ENCODE data around the gene ADAMTS5.

ADAMTS5 gene

GRCh38 chr21:26965040-26965906 is 1.6 kb downstream of the ADAMTS5 start:
- peaks cover 12% of the 10 kb centered on the region for H3K36me3 ChIP-seq (ENCODE audit: control insufficient read depth, insufficient read depth, low read length, severe bottlenecking)
- peak overlapping the region; percentile 97 for H3K9ac ChIP-seq (ENCODE audit: low read length)
- peaks cover 35% of the 10 kb centered on the region for H3K4me1 ChIP-seq (ENCODE audit: control insufficient read depth, insufficient read depth, low read length)
- no peaks in the 10 kb centered on the region for H3K27me3 ChIP-seq (replicated peaks; ENCODE audit: control insufficient read depth, insufficient read depth, low read length)
- no peak for DNase-seq (ENCODE audit: low read depth)
- peak overlapping the region; percentile 96 for H3K4me3 ChIP-seq (ENCODE audit: low read length)
- H3K9me3 ChIP-seq (ENCODE audit: control insufficient read depth, low read length) = no peaks in the 10 kb centered on the region

GRCh38 chr21:26964170-26964778 is 2.6 kb downstream of the ADAMTS5 start:
- H3K9ac ChIP-seq (ENCODE audit: low read length) = peak overlapping the region; percentile 97
- H3K4me3 ChIP-seq (ENCODE audit: low read length) = peak overlapping the region; percentile 96
- H3K9me3 ChIP-seq (ENCODE audit: control insufficient read depth, low read length) = no peaks in the 10 kb centered on the region
- no peak for DNase-seq (ENCODE audit: low read depth)
- peaks cover 45% of the 10 kb centered on the region for H3K4me1 ChIP-seq (ENCODE audit: control insufficient read depth, insufficient read depth, low read length)
- no peaks in the 10 kb centered on the region for H3K27me3 ChIP-seq (replicated peaks; ENCODE audit: control insufficient read depth, insufficient read depth, low read length)
- H3K36me3 ChIP-seq (ENCODE audit: control insufficient read depth, insufficient read depth, low read length, severe bottlenecking) = peaks cover 22% of the 10 kb centered on the region

GRCh38 chr21:26962621-26963181 is 4.2 kb downstream of the ADAMTS5 start:
- Histone ChIP-seq H3K36me3 (ENCODE audit: control insufficient read depth, insufficient read depth, low read length, severe bottlenecking) (peaks cover 37% of the 10 kb centered on the region), H3K9me3 (ENCODE audit: control insufficient read depth, low read length) (no peaks in the 10 kb centered on the region), H3K9ac (ENCODE audit: low read length) (peak overlapping the region; percentile 97), H3K4me3 (ENCODE audit: low read length) (peak overlapping the region; percentile 96), H3K4me1 (ENCODE audit: control insufficient read depth, insufficient read depth, low read length) (peaks cover 54% of the 10 kb centered on the region), H3K27me3 (replicated peaks; ENCODE audit: control insufficient read depth, insufficient read depth, low read length) (no peaks in the 10 kb centered on the region)
- DNase-seq (ENCODE audit: low read depth) = peak; percentile 74

- H3K9me3 ChIP-seq (ENCODE audit: control insufficient read depth, low read length) = no peaks in the 10 kb centered on the region
- H3K36me3 ChIP-seq (ENCODE audit: control insufficient read depth, insufficient read depth, low read length, severe bottlenecking) = peaks cover 47% of the 10 kb centered on the region
- H3K9ac ChIP-seq (ENCODE audit: low read length) = peak overlapping the region; percentile 97
- no peaks in the 10 kb centered on the region for H3K27me3 ChIP-seq (replicated peaks; ENCODE audit: control insufficient read depth, insufficient read depth, low read length)
- no peak for DNase-seq (ENCODE audit: low read depth)
- H3K4me1 ChIP-seq (ENCODE audit: control insufficient read depth, insufficient read depth, low read length) = peaks cover 63% of the 10 kb centered on the region
- H3K4me3 ChIP-seq (ENCODE audit: low read length) = peak overlapping the region; percentile 96
Measured at GRCh38 chr21:26961698-26962097, 5.2 kb downstream of the ADAMTS5 start.

GRCh38 chr21:26958788-26959187 is 8.1 kb downstream of the ADAMTS5 start:
- peaks cover 63% of the 10 kb centered on the region for H3K36me3 ChIP-seq (ENCODE audit: control insufficient read depth, insufficient read depth, low read length, severe bottlenecking)
- H3K9me3 ChIP-seq (ENCODE audit: control insufficient read depth, low read length) = no peaks in the 10 kb centered on the region
- H3K27me3 ChIP-seq (replicated peaks; ENCODE audit: control insufficient read depth, insufficient read depth, low read length) = no peaks in the 10 kb centered on the region
- DNase-seq (ENCODE audit: low read depth) = no peak
- H3K4me1 ChIP-seq (ENCODE audit: control insufficient read depth, insufficient read depth, low read length) = peaks cover 91% of the 10 kb centered on the region
- H3K9ac ChIP-seq (ENCODE audit: low read length) = peak overlapping the region; percentile 9
- H3K4me3 ChIP-seq (ENCODE audit: low read length) = peak overlapping the region; percentile 96

- Histone ChIP-seq H3K36me3 (ENCODE audit: control insufficient read depth, insufficient read depth, low read length, severe bottlenecking) (peaks cover 83% of the 10 kb centered on the region), H3K9ac (ENCODE audit: low read length) (no peak overlapping the region), H3K27me3 (replicated peaks; ENCODE audit: control insufficient read depth, insufficient read depth, low read length) (no peaks in the 10 kb centered on the region), H3K9me3 (ENCODE audit: control insufficient read depth, low read length) (no peaks in the 10 kb centered on the region), H3K4me3 (ENCODE audit: low read length) (peak overlapping the region; percentile 56), H3K4me1 (ENCODE audit: control insufficient read depth, insufficient read depth, low read length) (peaks cover 91% of the 10 kb centered on the region)
- no peak for DNase-seq (ENCODE audit: low read depth)
Measured at GRCh38 chr21:26956813-26957212, 10.1 kb downstream of the ADAMTS5 start.

- DNase-seq (ENCODE audit: low read depth) = no peak
- Histone ChIP-seq H3K9me3 (ENCODE audit: control insufficient read depth, low read length) (no peaks in the 10 kb centered on the region), H3K27me3 (replicated peaks; ENCODE audit: control insufficient read depth, insufficient read depth, low read length) (no peaks in the 10 kb centered on the region), H3K9ac (ENCODE audit: low read length) (no peak overlapping the region), H3K4me1 (ENCODE audit: control insufficient read depth, insufficient read depth, low read length) (peaks cover 87% of the 10 kb centered on the region), H3K4me3 (ENCODE audit: low read length) (peak overlapping the region; percentile 56), H3K36me3 (ENCODE audit: control insufficient read depth, insufficient read depth, low read length, severe bottlenecking) (peaks cover 85% of the 10 kb centered on the region)
Measured at GRCh38 chr21:26956216-26956615, 10.7 kb downstream of the ADAMTS5 start.

- no peak for DNase-seq (ENCODE audit: low read depth)
- no peak overlapping the region for H3K4me3 ChIP-seq (ENCODE audit: low read length)
Measured at GRCh38 chr21:26954662-26955121, 12.2 kb downstream of the ADAMTS5 start.

GRCh38 chr21:26952374-26953066 is 14.4 kb downstream of the ADAMTS5 start:
- Histone ChIP-seq H3K9ac (ENCODE audit: low read length) (no peak overlapping the region), H3K4me1 (ENCODE audit: control insufficient read depth, insufficient read depth, low read length) (peaks cover 71% of the 10 kb centered on the region), H3K27me3 (replicated peaks; ENCODE audit: control insufficient read depth, insufficient read depth, low read length) (no peaks in the 10 kb centered on the region), H3K36me3 (ENCODE audit: control insufficient read depth, insufficient read depth, low read length, severe bottlenecking) (peaks cover 86% of the 10 kb centered on the region), H3K4me3 (ENCODE audit: low read length) (no peak overlapping the region), H3K9me3 (ENCODE audit: control insufficient read depth, low read length) (no peaks in the 10 kb centered on the region)
- no peak for DNase-seq (ENCODE audit: low read depth)

More at GRCh38 chr21:26954662-26955121, 12.2 kb downstream of the ADAMTS5 start:
- H3K4me1 ChIP-seq (ENCODE audit: control insufficient read depth, insufficient read depth, low read length) = peaks cover 76% of the 10 kb centered on the region
- no peak overlapping the region for H3K9ac ChIP-seq (ENCODE audit: low read length)
- peaks cover 85% of the 10 kb centered on the region for H3K36me3 ChIP-seq (ENCODE audit: control insufficient read depth, insufficient read depth, low read length, severe bottlenecking)
- no peaks in the 10 kb centered on the region for H3K27me3 ChIP-seq (replicated peaks; ENCODE audit: control insufficient read depth, insufficient read depth, low read length)
- H3K9me3 ChIP-seq (ENCODE audit: control insufficient read depth, low read length) = no peaks in the 10 kb centered on the region

- Histone ChIP-seq H3K9ac (ENCODE audit: low read length) (no peak overlapping the region), H3K4me1 (ENCODE audit: control insufficient read depth, insufficient read depth, low read length) (peaks cover 73% of the 10 kb centered on the region), H3K27me3 (replicated peaks; ENCODE audit: control insufficient read depth, insufficient read depth, low read length) (no peaks in the 10 kb centered on the region), H3K4me3 (ENCODE audit: low read length) (no peak overlapping the region), H3K9me3 (ENCODE audit: control insufficient read depth, low read length) (no peaks in the 10 kb centered on the region), H3K36me3 (ENCODE audit: control insufficient read depth, insufficient read depth, low read length, severe bottlenecking) (peaks cover 93% of the 10 kb centered on the region)
- no peak for DNase-seq (ENCODE audit: low read depth)
Measured at GRCh38 chr21:26949830-26950229, 17.1 kb downstream of the ADAMTS5 start.

- Histone ChIP-seq H3K4me3 (ENCODE audit: low read length) (no peak overlapping the region), H3K36me3 (ENCODE audit: control insufficient read depth, insufficient read depth, low read length, severe bottlenecking) (peaks cover 87% of the 10 kb centered on the region)
Measured at GRCh38 chr21:26948194-26948593, 18.7 kb downstream of the ADAMTS5 start.

More at GRCh38 chr21:26948194-26948593, 18.7 kb downstream of the ADAMTS5 start:
- Histone ChIP-seq H3K9ac (ENCODE audit: low read length) (peak overlapping the region; percentile 15), H3K27me3 (replicated peaks; ENCODE audit: control insufficient read depth, insufficient read depth, low read length) (no peaks in the 10 kb centered on the region), H3K9me3 (ENCODE audit: control insufficient read depth, low read length) (no peaks in the 10 kb centered on the region), H3K4me1 (ENCODE audit: control insufficient read depth, insufficient read depth, low read length) (peaks cover 77% of the 10 kb centered on the region)
- DNase-seq (ENCODE audit: low read depth) = no peak
